ENCODE measurements around the gene UTS2B.

UTS2B gene

GRCh38 chr3:191353022-191353777 is 22.9 kb upstream of the UTS2B start:
- TF ChIP-seq, protein P1, sequence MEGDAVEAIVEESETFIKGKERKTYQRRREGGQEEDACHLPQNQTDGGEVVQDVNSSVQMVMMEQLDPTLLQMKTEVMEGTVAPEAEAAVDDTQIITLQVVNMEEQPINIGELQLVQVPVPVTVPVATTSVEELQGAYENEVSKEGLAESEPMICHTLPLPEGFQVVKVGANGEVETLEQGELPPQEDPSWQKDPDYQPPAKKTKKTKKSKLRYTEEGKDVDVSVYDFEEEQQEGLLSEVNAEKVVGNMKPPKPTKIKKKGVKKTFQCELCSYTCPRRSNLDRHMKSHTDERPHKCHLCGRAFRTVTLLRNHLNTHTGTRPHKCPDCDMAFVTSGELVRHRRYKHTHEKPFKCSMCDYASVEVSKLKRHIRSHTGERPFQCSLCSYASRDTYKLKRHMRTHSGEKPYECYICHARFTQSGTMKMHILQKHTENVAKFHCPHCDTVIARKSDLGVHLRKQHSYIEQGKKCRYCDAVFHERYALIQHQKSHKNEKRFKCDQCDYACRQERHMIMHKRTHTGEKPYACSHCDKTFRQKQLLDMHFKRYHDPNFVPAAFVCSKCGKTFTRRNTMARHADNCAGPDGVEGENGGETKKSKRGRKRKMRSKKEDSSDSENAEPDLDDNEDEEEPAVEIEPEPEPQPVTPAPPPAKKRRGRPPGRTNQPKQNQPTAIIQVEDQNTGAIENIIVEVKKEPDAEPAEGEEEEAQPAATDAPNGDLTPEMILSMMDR (conservative IDR thresholded peaks at IDR 0.05; ENCODE audit: low read depth, low read length) = no peak
- H3K4me3 ChIP-seq (ENCODE audit: low read length) = no peak overlapping the region
- DNase-seq (ENCODE audit: low read depth) = no peak

- TF ChIP-seq, protein P1 (conservative IDR thresholded peaks at IDR 0.05; ENCODE audit: low read depth, low read length) = no peak
- DNase-seq (ENCODE audit: low read depth) = no peak
- no peak overlapping the region for H3K4me3 ChIP-seq (ENCODE audit: low read length)
Measured at GRCh38 chr3:191352014-191352413, 21.7 kb upstream of the UTS2B start.

DNA sequence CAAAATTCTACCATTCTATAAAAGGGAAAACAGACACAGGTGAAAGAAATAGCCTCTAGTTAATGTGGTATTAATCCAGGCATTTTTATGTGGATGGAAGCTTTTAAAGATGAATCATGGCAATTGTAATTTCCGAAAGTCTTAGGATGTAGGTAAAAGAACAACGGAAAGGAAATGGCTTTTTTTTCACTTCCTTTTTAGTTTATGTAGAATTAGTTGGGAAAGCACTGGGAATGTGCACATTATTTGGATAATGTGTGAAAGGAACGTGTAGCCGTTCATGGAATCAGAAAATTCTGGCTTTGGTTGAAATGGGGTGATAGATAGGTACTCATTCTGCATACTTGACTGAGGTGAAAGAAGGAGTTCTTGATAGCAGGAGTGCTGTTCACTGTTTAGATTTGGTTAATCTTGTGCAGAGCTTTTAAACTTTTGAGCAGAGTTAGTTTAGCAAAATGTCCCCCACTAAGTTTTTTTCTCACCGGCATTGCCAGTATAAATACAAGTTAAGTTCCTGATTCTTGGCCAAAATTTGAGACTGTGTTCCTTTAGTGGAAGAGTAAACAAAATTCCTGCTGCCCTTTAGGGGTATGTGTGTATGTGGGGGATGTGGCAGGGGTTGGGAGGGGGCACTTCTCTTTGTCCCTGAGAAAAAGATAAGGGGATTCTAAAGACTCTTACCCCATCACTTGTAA is 20.2 kb upstream of the UTS2B start:
- TF ChIP-seq, protein P1 (conservative IDR thresholded peaks at IDR 0.05; ENCODE audit: low read depth, low read length) = no peak
- no peak overlapping the region for H3K4me3 ChIP-seq (ENCODE audit: low read length)
- DNase-seq (ENCODE audit: low read depth) = no peak

GRCh38 chr3:191348098-191348497 is 17.8 kb upstream of the UTS2B start:
- no peak for DNase-seq (ENCODE audit: low read depth)
- no peak overlapping the region for H3K4me3 ChIP-seq (ENCODE audit: low read length)
- TF ChIP-seq, protein P1 (conservative IDR thresholded peaks at IDR 0.05; ENCODE audit: low read depth, low read length) = no peak

GRCh38 chr3:191347228-191347627 is 16.9 kb upstream of the UTS2B start:
- DNase-seq (ENCODE audit: low read depth) = no peak
- TF ChIP-seq, protein P1 (conservative IDR thresholded peaks at IDR 0.05; ENCODE audit: low read depth, low read length) = no peak
- no peak overlapping the region for H3K4me3 ChIP-seq (ENCODE audit: low read length)

GRCh38 chr3:191345334-191345733 is 15.0 kb upstream of the UTS2B start:
- no peak for DNase-seq (ENCODE audit: low read depth)
- TF ChIP-seq, protein P1 (conservative IDR thresholded peaks at IDR 0.05; ENCODE audit: low read depth, low read length) = no peak
- no peak overlapping the region for H3K4me3 ChIP-seq (ENCODE audit: low read length)

GRCh38 chr3:191343913-191344312 is 13.6 kb upstream of the UTS2B start:
- DNase-seq (ENCODE audit: low read depth) = no peak
- TF ChIP-seq, protein P1 (conservative IDR thresholded peaks at IDR 0.05; ENCODE audit: low read depth, low read length) = no peak
- H3K4me3 ChIP-seq (ENCODE audit: low read length) = no peak overlapping the region

Data from retinal pigment epithelial cell (primary cell).